Measurements from ENCODE around the gene SMPDL3B. TPM values are rescaled to one million over a fixed set of nuclear protein-coding genes. Genes with fewer than 3 reads are reported as not detected.

The SMPDL3B gene
- total and polyA plus RNA-seq, 9 donors, result 0.06 to 2.1 (median 0.13) TPM; not detected in 1

DNA sequence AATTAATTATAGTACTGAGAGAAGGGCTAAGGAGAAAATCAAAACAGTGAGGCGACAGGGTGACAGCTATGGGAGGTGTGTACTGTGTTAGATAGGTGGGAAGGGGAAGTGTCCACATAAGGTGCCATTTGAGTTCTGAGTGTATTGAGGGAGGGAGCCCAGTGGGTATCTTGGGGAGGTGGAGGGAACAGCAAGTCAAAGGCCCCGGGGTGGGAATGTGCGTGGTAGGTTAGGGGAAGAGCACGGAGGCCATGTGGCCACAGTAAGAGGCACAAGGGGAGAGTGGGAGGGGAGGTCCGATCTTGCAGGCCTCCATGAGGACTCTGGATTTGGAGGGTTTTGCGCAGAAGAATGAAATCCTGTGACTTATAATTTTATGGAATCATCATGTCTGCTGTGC lies 22.0 kb downstream of the SMPDL3B start:
- no peak overlapping the region for H3K4me3 ChIP-seq (ENCODE audit: low read length)
- no peaks in the 10 kb centered on the region for H3K9me3 ChIP-seq (replicated peaks; ENCODE audit: control insufficient read depth, low read depth, low read length)
- no peak for DNase-seq
- H3K4me1 ChIP-seq (ENCODE audit: control insufficient read depth, insufficient read depth, low read length), result peaks cover 20% of the 10 kb centered on the region
- H3K27ac ChIP-seq (ENCODE audit: low read length), result no peak overlapping the region
- no peaks in the 10 kb centered on the region for H3K36me3 ChIP-seq (ENCODE audit: control insufficient read depth, insufficient read depth, low read length)
- H3K27me3 ChIP-seq (ENCODE audit: control insufficient read depth, insufficient read depth, low read length), result peaks cover 2% of the 10 kb centered on the region
- 76% methylated on average over 6 of the region's 6 CpGs for WGBS (ENCODE audit: insufficient coverage)

GRCh38 chr1:27957655-27958054 lies 22.9 kb downstream of the SMPDL3B start:
- no peaks in the 10 kb centered on the region for H3K36me3 ChIP-seq (ENCODE audit: control insufficient read depth, insufficient read depth, low read length)
- no peak overlapping the region for H3K4me3 ChIP-seq (ENCODE audit: low read length)
- no peaks in the 10 kb centered on the region for H3K9me3 ChIP-seq (replicated peaks; ENCODE audit: control insufficient read depth, low read depth, low read length)
- H3K27ac ChIP-seq (ENCODE audit: low read length), result no peak overlapping the region
- DNase-seq, result no peak
- peaks cover 20% of the 10 kb centered on the region for H3K4me1 ChIP-seq (ENCODE audit: control insufficient read depth, insufficient read depth, low read length)
- WGBS (ENCODE audit: insufficient coverage), result 92% methylated on average over 3 of the region's 5 CpGs
- H3K27me3 ChIP-seq (ENCODE audit: control insufficient read depth, insufficient read depth, low read length), result peaks cover 2% of the 10 kb centered on the region

GRCh38 chr1:27958513-27958912 lies 23.7 kb downstream of the SMPDL3B start:
- DNase-seq, result no peak
- H3K9me3 ChIP-seq (replicated peaks; ENCODE audit: control insufficient read depth, low read depth, low read length), result no peaks in the 10 kb centered on the region
- WGBS (ENCODE audit: insufficient coverage), result 91% methylated on average over 26 of the region's 26 CpGs
- H3K4me1 ChIP-seq (ENCODE audit: control insufficient read depth, insufficient read depth, low read length), result peaks cover 20% of the 10 kb centered on the region
- peaks cover 2% of the 10 kb centered on the region for H3K27me3 ChIP-seq (ENCODE audit: control insufficient read depth, insufficient read depth, low read length)
- no peak overlapping the region for H3K4me3 ChIP-seq (ENCODE audit: low read length)
- no peak overlapping the region for H3K27ac ChIP-seq (ENCODE audit: low read length)
- peaks cover 3% of the 10 kb centered on the region for H3K36me3 ChIP-seq (ENCODE audit: control insufficient read depth, insufficient read depth, low read length)

- H3K4me1 ChIP-seq (ENCODE audit: control insufficient read depth, insufficient read depth, low read length), result peaks cover 20% of the 10 kb centered on the region
- H3K36me3 ChIP-seq (ENCODE audit: control insufficient read depth, insufficient read depth, low read length), result peaks cover 18% of the 10 kb centered on the region
- H3K27ac ChIP-seq (ENCODE audit: low read length), result peak within 1 kb of the TSS; percentile 94
- H3K27me3 ChIP-seq (ENCODE audit: control insufficient read depth, insufficient read depth, low read length), result no peaks in the 10 kb centered on the region
- peak; percentile 91 for DNase-seq
- peak within 1 kb of the TSS; percentile 77 for H3K4me3 ChIP-seq (ENCODE audit: low read length)
- WGBS (ENCODE audit: insufficient coverage), result 5% methylated on average over 68 of the region's 68 CpGs
- H3K9me3 ChIP-seq (replicated peaks; ENCODE audit: control insufficient read depth, low read depth, low read length), result no peaks in the 10 kb centered on the region
Measured at GRCh38 chr1:27959792-27960603, 25.2 kb downstream of the SMPDL3B start, which contains the start of gene XKR8. Gene XKR8, plus strand, starts transcription at chr1:27959973. Its CDS starts 97 bp downstream, at chr1:27960070.

DNA sequence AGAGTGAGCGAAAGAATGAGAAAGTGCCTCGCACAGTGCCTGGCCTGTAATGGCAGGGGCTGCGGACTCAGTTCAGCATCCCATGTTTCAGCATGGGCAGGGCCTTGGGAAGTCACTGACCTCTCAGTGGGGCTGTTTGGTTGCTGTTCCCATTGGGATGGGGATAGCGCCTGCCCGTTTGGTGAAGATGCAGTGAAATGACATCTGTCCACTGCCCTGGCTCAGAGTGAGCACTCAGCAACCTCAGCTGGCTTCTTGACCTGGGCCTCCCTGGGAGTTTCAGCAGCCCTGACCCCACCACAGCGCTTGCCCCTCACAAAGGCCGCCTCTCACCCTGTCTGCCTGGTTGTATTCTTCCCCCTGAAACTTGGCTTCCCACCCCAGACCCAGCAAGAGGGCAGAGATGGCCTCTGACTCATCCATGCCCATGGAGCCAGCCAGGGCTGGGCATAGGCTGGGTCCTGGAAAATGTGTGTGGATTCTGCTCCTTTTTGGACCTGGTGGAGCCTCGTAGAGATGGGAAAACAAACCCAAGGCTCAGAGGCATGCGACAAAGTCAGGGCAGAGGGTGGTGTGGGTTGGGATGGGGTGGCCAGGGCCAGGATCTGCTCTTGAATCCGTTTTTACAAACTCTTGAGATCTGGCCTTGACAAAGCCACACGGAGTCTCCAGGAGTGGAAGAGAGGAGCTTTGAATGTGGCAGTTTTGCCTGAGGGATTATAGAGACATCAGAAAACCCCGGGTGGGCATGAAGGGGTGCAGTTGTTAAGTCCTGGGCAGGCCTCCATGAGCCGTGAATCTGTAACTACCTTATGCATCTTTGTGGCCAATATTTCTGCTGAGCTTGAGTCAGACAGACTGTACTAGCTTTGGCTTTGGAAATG lies 26.2 kb downstream of the SMPDL3B start:
- peaks cover 26% of the 10 kb centered on the region for H3K36me3 ChIP-seq (ENCODE audit: control insufficient read depth, insufficient read depth, low read length)
- no peak for DNase-seq
- peak overlapping the region; percentile 67 for H3K27ac ChIP-seq (ENCODE audit: low read length)
- peak overlapping the region; percentile 77 for H3K4me3 ChIP-seq (ENCODE audit: low read length)
- H3K9me3 ChIP-seq (replicated peaks; ENCODE audit: control insufficient read depth, low read depth, low read length), result no peaks in the 10 kb centered on the region
- WGBS (ENCODE audit: insufficient coverage), result 46% methylated on average over 11 of the region's 13 CpGs
- H3K4me1 ChIP-seq (ENCODE audit: control insufficient read depth, insufficient read depth, low read length), result peaks cover 20% of the 10 kb centered on the region
- no peaks in the 10 kb centered on the region for H3K27me3 ChIP-seq (ENCODE audit: control insufficient read depth, insufficient read depth, low read length)

DNA sequence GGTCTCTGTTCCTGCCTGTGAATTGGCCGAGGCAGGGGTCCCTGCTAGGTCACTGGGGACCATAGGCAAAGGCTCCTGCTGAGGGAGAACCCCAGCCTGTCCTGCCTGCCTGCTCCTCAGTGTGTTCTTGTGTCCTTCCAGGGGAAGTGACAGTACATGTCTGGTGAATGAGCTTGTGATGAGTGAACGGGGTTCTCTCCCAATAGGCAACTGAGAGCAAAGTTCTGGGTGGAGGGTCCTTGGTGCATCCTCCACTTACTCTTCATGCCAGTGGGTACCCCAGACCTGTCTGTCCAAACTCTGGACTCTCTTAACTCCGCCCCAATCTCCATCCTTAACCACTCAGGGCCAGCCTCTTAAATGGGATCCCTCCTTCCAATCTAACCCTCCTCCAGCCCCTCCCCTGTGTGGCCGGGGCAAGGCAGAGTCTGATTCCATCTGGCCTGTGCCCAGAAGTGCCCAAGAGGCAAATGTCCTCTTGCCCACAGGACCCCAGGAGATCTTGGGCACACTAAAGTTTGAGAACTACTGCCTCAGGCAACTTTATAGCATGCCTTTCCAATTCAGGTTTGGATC lies 26.9 kb downstream of the SMPDL3B start:
- Histone ChIP-seq H3K36me3 (ENCODE audit: control insufficient read depth, insufficient read depth, low read length) (peaks cover 34% of the 10 kb centered on the region), H3K9me3 (replicated peaks; ENCODE audit: control insufficient read depth, low read depth, low read length) (no peaks in the 10 kb centered on the region), H3K27ac (ENCODE audit: low read length) (no peak overlapping the region), H3K4me3 (ENCODE audit: low read length) (no peak overlapping the region), H3K4me1 (ENCODE audit: control insufficient read depth, insufficient read depth, low read length) (peaks cover 20% of the 10 kb centered on the region), H3K27me3 (ENCODE audit: control insufficient read depth, insufficient read depth, low read length) (no peaks in the 10 kb centered on the region)
- WGBS (ENCODE audit: insufficient coverage), result 32% methylated on average over 3 of the region's 4 CpGs
- no peak for DNase-seq

- Histone ChIP-seq H3K9me3 (replicated peaks; ENCODE audit: control insufficient read depth, low read depth, low read length) (no peaks in the 10 kb centered on the region), H3K4me1 (ENCODE audit: control insufficient read depth, insufficient read depth, low read length) (peaks cover 20% of the 10 kb centered on the region), H3K27me3 (ENCODE audit: control insufficient read depth, insufficient read depth, low read length) (no peaks in the 10 kb centered on the region), H3K27ac (ENCODE audit: low read length) (no peak overlapping the region), H3K4me3 (ENCODE audit: low read length) (no peak overlapping the region), H3K36me3 (ENCODE audit: control insufficient read depth, insufficient read depth, low read length) (peaks cover 50% of the 10 kb centered on the region)
- DNase-seq, result no peak
- 87% methylated on average over 11 of the region's 11 CpGs for WGBS (ENCODE audit: insufficient coverage)
Measured at GRCh38 chr1:27963393-27963792, 28.6 kb downstream of the SMPDL3B start.

DNA sequence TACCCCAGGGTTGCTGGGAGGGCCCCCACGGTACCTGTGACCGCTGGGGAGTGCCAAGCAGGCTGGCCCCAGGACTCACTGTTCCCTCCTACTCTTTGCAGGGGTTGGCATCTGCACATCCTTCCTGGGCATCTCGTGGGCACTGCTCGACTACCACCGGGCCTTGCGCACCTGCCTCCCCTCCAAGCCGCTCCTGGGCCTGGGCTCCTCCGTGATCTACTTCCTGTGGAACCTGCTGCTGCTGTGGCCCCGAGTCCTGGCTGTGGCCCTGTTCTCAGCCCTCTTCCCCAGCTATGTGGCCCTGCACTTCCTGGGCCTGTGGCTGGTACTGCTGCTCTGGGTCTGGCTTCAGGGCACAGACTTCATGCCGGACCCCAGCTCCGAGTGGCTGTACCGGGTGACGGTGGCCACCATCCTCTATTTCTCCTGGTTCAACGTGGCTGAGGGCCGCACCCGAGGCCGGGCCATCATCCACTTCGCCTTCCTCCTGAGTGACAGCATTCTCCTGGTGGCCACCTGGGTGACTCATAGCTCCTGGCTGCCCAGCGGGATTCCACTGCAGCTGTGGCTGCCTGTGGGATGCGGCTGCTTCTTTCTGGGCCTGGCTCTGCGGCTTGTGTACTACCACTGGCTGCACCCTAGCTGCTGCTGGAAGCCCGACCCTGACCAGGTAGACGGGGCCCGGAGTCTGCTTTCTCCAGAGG lies 31.8 kb downstream of the SMPDL3B start:
- WGBS (ENCODE audit: insufficient coverage), result 92% methylated on average over 24 of the region's 24 CpGs
- no peaks in the 10 kb centered on the region for H3K9me3 ChIP-seq (replicated peaks; ENCODE audit: control insufficient read depth, low read depth, low read length)
- peaks cover 59% of the 10 kb centered on the region for H3K36me3 ChIP-seq (ENCODE audit: control insufficient read depth, insufficient read depth, low read length)
- peaks cover 12% of the 10 kb centered on the region for H3K4me1 ChIP-seq (ENCODE audit: control insufficient read depth, insufficient read depth, low read length)
- H3K4me3 ChIP-seq (ENCODE audit: low read length), result no peak overlapping the region
- DNase-seq, result no peak
- H3K27me3 ChIP-seq (ENCODE audit: control insufficient read depth, insufficient read depth, low read length), result no peaks in the 10 kb centered on the region
- H3K27ac ChIP-seq (ENCODE audit: low read length), result no peak overlapping the region

DNA sequence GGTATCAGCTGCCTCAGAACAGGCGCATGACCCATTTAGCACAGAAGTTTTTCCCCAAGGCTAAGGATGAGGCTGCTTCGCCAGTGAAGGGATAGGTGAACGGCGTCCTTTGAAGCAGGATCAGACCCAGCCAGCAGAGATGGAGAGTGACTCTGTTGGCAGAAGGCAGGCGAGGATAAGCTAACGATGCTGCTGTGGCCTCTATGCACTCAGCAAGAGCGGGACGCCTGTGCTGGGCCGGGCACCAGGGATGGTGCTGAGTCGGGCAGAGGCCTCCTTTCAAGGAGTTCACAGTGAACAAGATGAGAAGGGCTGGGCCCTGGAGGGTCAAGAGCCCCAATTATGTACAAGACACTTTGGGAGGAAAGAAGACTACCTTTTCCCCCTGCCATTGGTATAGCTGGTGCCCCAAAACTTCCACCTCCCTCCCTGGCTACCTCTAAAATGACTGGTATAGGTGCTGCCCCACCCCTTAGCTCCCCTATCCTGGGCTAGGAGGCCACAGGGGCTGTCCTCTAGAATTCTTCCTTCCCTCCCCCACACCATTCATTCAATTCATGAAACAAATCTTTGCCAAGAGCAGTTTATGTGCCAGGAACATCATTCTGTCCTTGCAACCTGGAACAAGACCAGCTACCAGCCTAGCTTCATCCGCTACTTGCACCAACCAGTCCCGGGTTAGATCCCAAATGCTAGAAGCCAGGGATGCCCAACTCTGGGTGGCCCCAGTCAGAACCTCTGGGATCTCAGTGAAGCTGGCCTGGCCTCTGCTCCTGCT lies 32.5 kb downstream of the SMPDL3B start:
- H3K27me3 ChIP-seq (ENCODE audit: control insufficient read depth, insufficient read depth, low read length), result no peaks in the 10 kb centered on the region
- H3K9me3 ChIP-seq (replicated peaks; ENCODE audit: control insufficient read depth, low read depth, low read length), result no peaks in the 10 kb centered on the region
- H3K36me3 ChIP-seq (ENCODE audit: control insufficient read depth, insufficient read depth, low read length), result peaks cover 62% of the 10 kb centered on the region
- H3K4me3 ChIP-seq (ENCODE audit: low read length), result no peak overlapping the region
- WGBS (ENCODE audit: insufficient coverage), result 94% methylated on average over 8 of the region's 12 CpGs
- H3K4me1 ChIP-seq (ENCODE audit: control insufficient read depth, insufficient read depth, low read length), result peaks cover 14% of the 10 kb centered on the region
- DNase-seq, result no peak
- no peak overlapping the region for H3K27ac ChIP-seq (ENCODE audit: low read length)
